K562 (cell line): ENCODE data around the gene LGALS12. TPM values are rescaled to one million over a fixed set of nuclear protein-coding genes. Genes with fewer than 3 reads are reported as not detected.
A peak's percentile ranks its signal among the peaks of the same experiment; 100 is the strongest.

Experiments
- ATF4 ChIP-seq: fragments of 450-650 bp; formaldehyde crosslinking; IDR thresholded peaks from 2 replicates; pipeline ENCODE4 v1.4.0; 2022; ENCODE audit warnings: mild to moderate bottlenecking, moderate library complexity
- CBFA2T3 ChIP-seq: fragments of 450-650 bp; IDR thresholded peaks from 2 replicates; pipeline ENCODE4 v1.6.1; 2017
- ESRRB ChIP-seq: fragments of 250-450 bp; sonication (Bioruptor Pico); IDR thresholded peaks from 2 replicates; pipeline ENCODE4 v1.5.0; 2020; ENCODE audit warnings: mild to moderate bottlenecking, moderate library complexity, borderline replicate concordance
- FOXP4 ChIP-seq: sonication (generic); formaldehyde crosslinking; IDR thresholded peaks from 2 replicates; pipeline ENCODE4 v1.8.0; 2022; ENCODE audit warnings: mild to moderate bottlenecking, missing genetic modification reagents, borderline replicate concordance
- HMG20B ChIP-seq: fragments of 250-450 bp; sonication (Bioruptor Pico); IDR thresholded peaks from 2 replicates; pipeline ENCODE4 v1.5.0; 2021; ENCODE audit warnings: mild to moderate bottlenecking
- HMGN3 ChIP-seq: IDR thresholded peaks from 2 replicates; pipeline ENCODE4 v1.6.1; 2011; ENCODE audit warnings: borderline replicate concordance, low read depth, mild to moderate bottlenecking, mixed read lengths, low read length; ENCODE audit not compliant: insufficient read length; ENCODE audit errors: extremely low read depth
- KAT7 ChIP-seq: sonication (generic); formaldehyde crosslinking; IDR thresholded peaks from 2 replicates; pipeline ENCODE4 v1.8.0; 2022; ENCODE audit warnings: missing genetic modification reagents, mild to moderate bottlenecking, borderline replicate concordance
- PURB ChIP-seq: sonication (generic); formaldehyde crosslinking; IDR thresholded peaks from 2 replicates; pipeline ENCODE4 v1.9.0; 2021; ENCODE audit warnings: low read depth, mild to moderate bottlenecking, missing genetic modification reagents
- SRSF9 ChIP-seq: fragments of 200-400 bp; formaldehyde crosslinking; IDR thresholded peaks from 2 replicates; pipeline ENCODE4 v1.6.1; 2017; ENCODE audit warnings: low read depth, low read length, borderline replicate concordance
- U2AF2 ChIP-seq: fragments of 200-400 bp; formaldehyde crosslinking; optimal IDR thresholded peaks from 2 replicates; pipeline ENCODE3; 2017; ENCODE audit warnings: low read depth, mild to moderate bottlenecking, low read length
- ZBTB11 ChIP-seq, 3 experiments: fragments of 200-800 bp in 1 of 3; fragments of 250-450 bp in 1 of 3; fragments of 450-650 bp in 1 of 3; sonication (Bioruptor Pico) in 1 of 3; sonication (Bioruptor generic) in 1 of 3; formaldehyde crosslinking in 1 of 3; IDR thresholded peaks; 2 replicates each; pipeline versions ENCODE4 v1.6.1 to v1.8.0; 2016 to 2022; ENCODE audit warnings: mild to moderate bottlenecking in 2 of 3, missing genetic modification characterization in 2 of 3, missing compliant biosample characterization in 1 of 3, moderate library complexity in 1 of 3
- ZBTB7A ChIP-seq: IDR thresholded peaks from 2 replicates; pipeline ENCODE4 v1.6.1; 2011; ENCODE audit warnings: low read depth, mild to moderate bottlenecking, low read length, moderate library complexity, borderline replicate concordance; ENCODE audit not compliant: control insufficient read depth
- ZEB2 ChIP-seq: fragments of 450-650 bp; IDR thresholded peaks from 2 replicates; pipeline ENCODE4 v1.6.1; 2016
- ZKSCAN3 ChIP-seq: fragments of 250-450 bp; sonication (Bioruptor Pico); IDR thresholded peaks from 2 replicates; pipeline ENCODE4 v1.4.0; 2020
- ZNF165 ChIP-seq: fragments of 250-450 bp; sonication (Bioruptor Pico); IDR thresholded peaks from 2 replicates; pipeline ENCODE4 v1.4.0; 2020; ENCODE audit warnings: borderline replicate concordance
- ZNF217 ChIP-seq: sonication (generic); formaldehyde crosslinking; IDR thresholded peaks from 2 replicates; pipeline ENCODE4 v1.8.0; 2022; ENCODE audit warnings: mild to moderate bottlenecking, missing genetic modification reagents
- ZNF609 ChIP-seq: sonication (generic); formaldehyde crosslinking; IDR thresholded peaks from 2 replicates; pipeline ENCODE4 v1.8.1; 2023; ENCODE audit warnings: missing genetic modification reagents, mild to moderate bottlenecking, borderline replicate concordance
- polyA plus RNA-seq, 8 experiments: library from polyadenylated mRNA; depleted of rRNA in 4 of 8; stranded (reverse) in 5 of 8; unstranded in 3 of 8; fragments of >200 nt; fragmentation: Nextera tagmentation in 2 of 8; fragmentation: Illumina TruSeq in 1 of 8; extraction: Ambion mirVana in 2 of 8; extraction: Trizol in 1 of 8; gene quantifications; 2 replicates each; pipeline versions ENCODE4 v1.2.1 to v1.2.3, GENCODE V29; 2011 to 2014; ENCODE audit warnings: inconsistent platforms in 1 of 8, missing spikeins in 1 of 8
- total RNA-seq, 7 experiments: library from RNA; depleted of rRNA in 6 of 7; stranded (reverse); fragments of >200 nt in 6 of 7; fragmentation: Illumina TruSeq in 2 of 7; extraction: Trizol in 2 of 7; gene quantifications; 2 replicates each; pipeline versions ENCODE4 v1.2.1 to v1.2.3, GENCODE V29; 2011 to 2021; ENCODE audit warnings: low replicate concordance in 1 of 7

The LGALS12 gene
- total and polyA plus RNA-seq, 9 of the 15 experiments (the other 6 are each of a cell fraction or from before 2014, with no cell fraction given), result 0.66 to 8.0 (median 5.0) TPM

- TF ChIP-seq FOXP4, result no peak
- TF ChIP-seq PURB, result no peak
- TF ChIP-seq ATF4, result no peak
- TF ChIP-seq HMGN3, result no peak
- TF ChIP-seq CBFA2T3, result peak; percentile 94
- TF ChIP-seq ZKSCAN3, result no peak
- TF ChIP-seq U2AF2, result no peak
- TF ChIP-seq ZEB2, result no peak
- TF ChIP-seq SRSF9, result no peak
- no peak for TF ChIP-seq ESRRB (CRISPR knock-in tag)
- TF ChIP-seq ZBTB7A, result no peak
- no peak; a peak in 1 of 6 replicates for TF ChIP-seq ZBTB11 (CRISPR knock-in tag; IDR thresholded peaks at IDR 0.05)
- no peak for TF ChIP-seq ZNF217 (CRISPR knock-in tag)
- TF ChIP-seq ZNF609, result no peak
- no peak for TF ChIP-seq ZNF165 (CRISPR knock-in tag)
- no peak for TF ChIP-seq KAT7
- TF ChIP-seq HMG20B (CRISPR knock-in tag), result no peak
Observed at GRCh38 chr11:63517156-63517555, 11.3 kb downstream of the LGALS12 start (continued).
